ENCODE data around the gene EEF1AKMT1. TPM values are rescaled to one million over a fixed set of nuclear protein-coding genes. Genes with fewer than 3 reads are reported as not detected.

Gene EEF1AKMT1
- total RNA-seq, 4 donors from 2014 or later: 5.9 to 8.5 (median 8.0) TPM

- peak overlapping the region; percentile 29 to 66 (median 52) for H3K27ac ChIP-seq
- no peak overlapping the region for H3K4me3 ChIP-seq
- intact Hi-C loops (cut with DNase I; ENCODE audit: low total_unique reads) (no loop called here), in situ Hi-C loops (cut with MboI; ENCODE audit: low sequenced_read_pairs in 4 of 4) (no loop called here)
- no peaks in the 10 kb centered on the region for H3K9me3 ChIP-seq
- H3K27me3 ChIP-seq: no peaks in the 10 kb centered on the region
- H3K36me3 ChIP-seq: peaks cover 0 to 51% of the 10 kb centered on the region in 2 donors
- no peak for ATAC-seq
- peaks cover 0 to 10% of the 10 kb centered on the region in 2 donors for H3K4me1 ChIP-seq
- no peak for DNase-seq
- TF ChIP-seq POLR2A (IDR thresholded peaks at IDR 0.05) (no peak), CTCF (IDR thresholded peaks at IDR 0.05 in 4 of 5, conservative IDR thresholded peaks at IDR 0.05 in 1 of 5) (no peak)
Measured at GRCh38 chr13:20798027-20798426, 24.3 kb upstream of the EEF1AKMT1 start.

GRCh38 chr13:20796791-20797508, 23.2 kb upstream of the EEF1AKMT1 start:
- Histone ChIP-seq H3K27me3 (no peaks in the 10 kb centered on the region), H3K4me3 (no peak overlapping the region), H3K9me3 (no peaks in the 10 kb centered on the region), H3K36me3 (peaks cover 0 to 51% of the 10 kb centered on the region in 2 donors), H3K27ac (peak overlapping the region; percentile 29 to 66 (median 52)), H3K4me1 (peaks cover 0 to 10% of the 10 kb centered on the region in 2 donors)
- in situ Hi-C loops (cut with MboI; ENCODE audit: low sequenced_read_pairs in 4 of 4): no loop called here
- intact Hi-C loops (cut with DNase I; ENCODE audit: low total_unique reads): no loop called here
- ATAC-seq (no peak), DNase-seq (no peak)
- TF ChIP-seq POLR2A (IDR thresholded peaks at IDR 0.05): no peak
- no peak for TF ChIP-seq CTCF (IDR thresholded peaks at IDR 0.05 in 4 of 5, conservative IDR thresholded peaks at IDR 0.05 in 1 of 5)

GRCh38 chr13:20789665-20790064, 15.9 kb upstream of the EEF1AKMT1 start:
- TF ChIP-seq POLR2A (IDR thresholded peaks at IDR 0.05): no peak
- TF ChIP-seq CTCF (IDR thresholded peaks at IDR 0.05 in 4 of 5, conservative IDR thresholded peaks at IDR 0.05 in 1 of 5): no peak
- H3K36me3 ChIP-seq: peaks cover 0 to 38% of the 10 kb centered on the region in 2 donors
- in situ Hi-C loops (cut with MboI; ENCODE audit: low sequenced_read_pairs in 4 of 4): no loop called here
- no peak overlapping the region for H3K4me3 ChIP-seq
- no peaks in the 10 kb centered on the region for H3K27me3 ChIP-seq
- peak overlapping the region in 2 of 4 donors; percentile 12 to 32 for H3K27ac ChIP-seq
- no peak for ATAC-seq
- peaks cover 0 to 5% of the 10 kb centered on the region in 2 donors for H3K4me1 ChIP-seq
- no peak for DNase-seq
- intact Hi-C loops (cut with DNase I; ENCODE audit: low total_unique reads): no loop called here
- no peaks in the 10 kb centered on the region for H3K9me3 ChIP-seq

- peak overlapping the region; percentile 12 to 38 (median 24) for H3K27ac ChIP-seq
- peaks cover 0 to 34% of the 10 kb centered on the region in 2 donors for H3K36me3 ChIP-seq
- in situ Hi-C loops (cut with MboI; ENCODE audit: low sequenced_read_pairs in 4 of 4): no loop called here
Measured at GRCh38 chr13:20788312-20788711, 14.6 kb upstream of the EEF1AKMT1 start.

More at GRCh38 chr13:20788312-20788711, 14.6 kb upstream of the EEF1AKMT1 start:
- peaks cover 0 to 5% of the 10 kb centered on the region in 2 donors for H3K4me1 ChIP-seq
- intact Hi-C loops (cut with DNase I; ENCODE audit: low total_unique reads): no loop called here
- H3K9me3 ChIP-seq: no peaks in the 10 kb centered on the region
- DNase-seq: no peak
- ATAC-seq: no peak
- no peaks in the 10 kb centered on the region for H3K27me3 ChIP-seq
- H3K4me3 ChIP-seq: no peak overlapping the region
- TF ChIP-seq POLR2A (IDR thresholded peaks at IDR 0.05): no peak
- TF ChIP-seq CTCF (IDR thresholded peaks at IDR 0.05 in 4 of 5, conservative IDR thresholded peaks at IDR 0.05 in 1 of 5): no peak
